Astrocyte of the cerebellum (primary cell): Measurements from ENCODE around the gene RABL2B.
"Not testable (repeated sequence)": the region's sequence is repeated elsewhere in the genome, so short reads cannot be mapped to it uniquely, and the experiment has no call there.

Experiments
- DNase-seq: peaks from one replicate; pipeline ENCODE4 v3.0.0-alpha.2; 2011; ENCODE audit warnings: low read depth
- H3K4me3 ChIP-seq: 2 replicates; pipeline ENCODE4 v1.5.1; 2011; ENCODE audit warnings: mild to moderate bottlenecking, low read depth, low read length, moderate library complexity
- CTCF ChIP-seq: IDR thresholded peaks from 2 replicates; pipeline ENCODE4 v1.5.1; 2012; ENCODE audit warnings: low read length, low read depth, moderate library complexity, mild to moderate bottlenecking; ENCODE audit errors: missing control alignments
- in situ Hi-C: cut with HindIII; loops from 2 replicates; pipeline ENCODE4 v1.10.0; 2017; ENCODE audit warnings: low sequenced_read_pairs

RABL2B gene

GRCh38 chr22:50749302-50750074 lies 33.9 kb downstream of the RABL2B start:
- H3K4me3 ChIP-seq, DNase-seq, in situ Hi-C loops: not testable (repeated sequence)

DNA sequence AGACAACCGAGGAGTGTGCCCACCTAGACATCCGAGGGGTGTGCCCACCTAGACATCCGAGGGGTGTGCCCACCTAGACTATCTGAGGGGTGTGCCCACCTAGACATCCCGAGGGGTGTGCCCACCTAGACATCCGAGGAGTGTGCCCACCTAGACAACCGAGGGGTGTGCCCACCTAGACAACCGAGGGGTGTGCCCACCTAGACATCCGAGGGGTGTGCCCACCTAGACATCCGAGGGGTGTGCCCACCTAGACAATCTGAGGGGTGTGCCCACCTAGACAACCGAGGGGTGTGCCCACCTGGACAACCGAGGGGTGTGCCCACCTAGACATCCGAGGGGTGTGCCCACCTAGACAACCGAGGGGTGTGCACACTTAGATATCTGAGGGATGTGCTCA lies 34.8 kb downstream of the RABL2B start:
- in situ Hi-C loops, DNase-seq, H3K4me3 ChIP-seq: not testable (repeated sequence)

GRCh38 chr22:50747521-50747920 lies 35.9 kb downstream of the RABL2B start:
- DNase-seq, H3K4me3 ChIP-seq, in situ Hi-C loops: not testable (repeated sequence)

GRCh38 chr22:50744424-50744823 lies 39.0 kb downstream of the RABL2B start:
- DNase-seq, H3K4me3 ChIP-seq, in situ Hi-C loops: not testable (repeated sequence)

- DNase-seq, in situ Hi-C loops, H3K4me3 ChIP-seq: not testable (repeated sequence)
Measured at GRCh38 chr22:50740714-50741113, 42.7 kb downstream of the RABL2B start.

- no peak overlapping the region for H3K4me3 ChIP-seq
- no peak for TF ChIP-seq CTCF
- in situ Hi-C loops, result no loop called here
- DNase-seq, result no peak
Measured at GRCh38 chr22:50739894-50740293, 43.5 kb downstream of the RABL2B start.

DNA sequence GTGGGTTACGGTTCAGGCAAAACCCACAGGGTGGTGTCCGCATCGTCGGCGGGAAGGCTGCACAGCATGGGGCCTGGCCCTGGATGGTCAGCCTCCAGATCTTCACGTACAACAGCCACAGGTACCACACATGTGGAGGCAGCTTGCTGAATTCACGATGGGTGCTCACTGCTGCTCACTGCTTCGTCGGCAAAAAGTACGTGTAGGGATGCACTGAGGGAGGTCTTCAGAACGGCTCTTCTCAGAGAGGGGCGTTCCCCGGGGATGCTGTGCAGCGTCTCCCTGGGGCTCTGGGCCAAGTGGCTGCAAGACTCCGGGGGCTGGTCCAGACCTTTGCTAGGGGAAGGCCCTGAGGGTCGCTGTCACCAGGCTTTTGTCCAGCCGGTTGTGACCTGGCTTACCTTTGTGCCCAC lies 44.2 kb downstream of the RABL2B start:
- in situ Hi-C loops, result no loop called here
- DNase-seq, result no peak
- H3K4me3 ChIP-seq, result no peak overlapping the region
- no peak for TF ChIP-seq CTCF

- DNase-seq, result no peak
- no peak for TF ChIP-seq CTCF
- H3K4me3 ChIP-seq, result no peak overlapping the region
- in situ Hi-C loops, result no loop called here
Measured at GRCh38 chr22:50738649-50739227, 44.7 kb downstream of the RABL2B start.

DNA sequence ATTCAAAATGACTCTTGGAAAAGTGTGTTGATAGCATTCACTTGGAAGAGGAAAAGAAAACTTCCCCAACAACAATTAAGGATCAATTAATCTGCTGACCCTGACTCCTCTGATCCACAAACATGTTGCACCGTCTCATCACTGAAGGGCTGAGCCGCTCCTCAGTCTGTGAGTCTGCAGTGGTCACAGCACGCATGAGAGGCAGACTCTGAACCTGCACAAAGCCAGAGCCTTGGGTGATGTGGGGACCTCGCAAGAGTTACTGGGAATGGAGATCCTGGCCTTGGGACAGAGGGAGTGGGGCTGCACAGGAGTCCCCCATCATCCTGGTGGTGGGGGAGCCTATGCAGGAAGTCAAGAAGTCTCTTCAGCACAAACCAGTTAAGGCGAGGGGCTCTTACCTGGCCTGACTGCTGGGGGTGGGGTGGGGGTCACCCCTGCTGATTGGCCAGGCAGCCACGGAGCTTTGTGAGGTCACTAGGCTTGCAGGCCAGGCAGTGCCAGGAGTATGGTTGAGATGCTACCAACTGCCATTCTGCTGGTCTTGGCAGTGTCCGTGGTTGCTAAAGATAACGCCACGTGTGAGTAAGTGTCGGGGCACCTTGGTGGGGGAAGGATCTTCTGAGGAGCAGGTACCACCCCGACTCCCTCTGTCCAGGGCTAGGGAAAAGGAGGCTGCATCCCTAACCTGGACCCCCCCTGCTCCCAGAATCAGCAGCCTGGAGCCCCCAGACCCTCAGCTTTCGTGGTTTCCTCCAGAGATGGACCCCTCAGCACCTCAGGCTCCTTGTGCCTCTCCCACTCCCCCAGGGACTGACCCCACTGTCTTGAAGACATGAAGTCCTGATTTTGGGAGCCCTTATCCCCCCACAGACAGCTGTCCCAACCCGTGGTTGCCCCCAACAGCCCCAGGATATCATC lies 45.4 kb downstream of the RABL2B start, which contains the start of gene ACR:
TSS of gene ACR (plus strand) at position 477 of the 921 bp plus-strand sequence. CDS start at position 509, 32 bp downstream.
- no peak within 1 kb of the TSS for H3K4me3 ChIP-seq
- no peak for DNase-seq
- in situ Hi-C loops, result no loop called here
- no peak for TF ChIP-seq CTCF
